Adrenal gland (tissue), 5 donors: ENCODE measurements around the gene CEP76.

Experiments used
- CTCF ChIP-seq, 6 experiments: fragments of 450-650 bp in 4 of 6; fragments of 200-600 bp in 2 of 6; sonication (generic) in 1 of 6; IDR thresholded peaks; 1 replicate in 5 of 6; 2 replicates in 1 of 6; pipeline versions ENCODE4 v1.5.1 to v1.8.0; 2016 to 2021; ENCODE audit warnings: antibody characterized with exemption in 6 of 6, mild to moderate bottlenecking in 2 of 6, moderate library complexity in 1 of 6
- POLR2A ChIP-seq, 2 donors: fragments of 450-650 bp; IDR thresholded peaks; one replicate each; pipeline ENCODE4 v1.6.1; 2017; ENCODE audit warnings: antibody characterized with exemption in 2 of 2, mild to moderate bottlenecking in 2 of 2, moderate library complexity in 1 of 2
- donor health status: DM: no; HTN: no; CAD: no.

- TF ChIP-seq CTCF (IDR thresholded peaks at IDR 0.05) (no peak), POLR2A (IDR thresholded peaks at IDR 0.05) (no peak)
Measured at GRCh38 chr18:12721495-12722275, 19.2 kb upstream of the CEP76 start.
